ENCODE data around the gene CD247.

The CD247 gene

GRCh38 chr1:167512046-167512654, 6.2 kb downstream of the CD247 start:
- DNase-seq (ENCODE audit: low read depth) = no peak

- DNase-seq (ENCODE audit: low read depth) = no peak
Measured at GRCh38 chr1:167511374-167511986, 6.8 kb downstream of the CD247 start.

- no peak for DNase-seq (ENCODE audit: low read depth)
Measured at GRCh38 chr1:167510881-167511280, 7.4 kb downstream of the CD247 start.

DNA sequence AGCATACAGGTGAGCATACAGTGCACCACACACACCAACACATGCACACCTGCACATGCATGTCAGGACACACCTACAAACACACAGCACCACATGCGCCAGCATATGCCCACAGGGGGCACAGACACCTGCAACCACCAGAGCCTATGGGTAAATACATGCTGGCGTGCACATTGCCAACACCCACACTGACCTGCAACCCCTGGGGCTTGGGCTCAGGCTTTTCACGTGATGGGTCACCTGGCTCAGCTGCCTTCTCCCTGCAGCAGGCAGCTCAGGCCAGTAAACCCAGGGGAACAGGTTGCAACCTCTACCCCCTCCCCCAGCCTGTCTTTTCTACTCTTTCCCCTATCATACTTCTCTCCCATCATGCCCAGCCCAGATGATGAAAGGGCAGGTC, 8.1 kb downstream of the CD247 start:
- no peak for DNase-seq (ENCODE audit: low read depth)

DNA sequence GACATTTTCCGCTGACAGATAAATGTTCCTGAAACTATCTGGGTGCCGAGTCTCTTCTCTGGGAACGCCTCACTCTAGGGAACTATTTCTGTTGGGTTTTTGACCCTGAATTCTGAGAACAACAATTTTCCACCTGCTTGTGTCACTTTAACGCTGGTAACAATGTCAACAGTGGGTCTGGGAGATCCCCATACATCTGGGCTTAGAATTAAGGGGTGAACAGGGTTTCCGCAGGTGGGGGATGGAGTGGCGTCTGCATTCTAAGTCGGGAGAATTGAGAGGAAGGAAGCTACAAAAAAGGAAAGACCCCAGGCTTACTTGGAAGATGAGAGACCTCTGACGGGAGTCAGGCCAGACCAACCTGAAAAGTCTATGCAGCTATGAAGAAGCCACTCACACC, 8.7 kb downstream of the CD247 start:
- DNase-seq (ENCODE audit: low read depth) = no peak

- DNase-seq (ENCODE audit: low read depth) = no peak
Measured at GRCh38 chr1:167507719-167508118, 10.6 kb downstream of the CD247 start.

- no peak for DNase-seq (ENCODE audit: low read depth)
Measured at GRCh38 chr1:167504467-167504827, 13.9 kb downstream of the CD247 start.

DNA sequence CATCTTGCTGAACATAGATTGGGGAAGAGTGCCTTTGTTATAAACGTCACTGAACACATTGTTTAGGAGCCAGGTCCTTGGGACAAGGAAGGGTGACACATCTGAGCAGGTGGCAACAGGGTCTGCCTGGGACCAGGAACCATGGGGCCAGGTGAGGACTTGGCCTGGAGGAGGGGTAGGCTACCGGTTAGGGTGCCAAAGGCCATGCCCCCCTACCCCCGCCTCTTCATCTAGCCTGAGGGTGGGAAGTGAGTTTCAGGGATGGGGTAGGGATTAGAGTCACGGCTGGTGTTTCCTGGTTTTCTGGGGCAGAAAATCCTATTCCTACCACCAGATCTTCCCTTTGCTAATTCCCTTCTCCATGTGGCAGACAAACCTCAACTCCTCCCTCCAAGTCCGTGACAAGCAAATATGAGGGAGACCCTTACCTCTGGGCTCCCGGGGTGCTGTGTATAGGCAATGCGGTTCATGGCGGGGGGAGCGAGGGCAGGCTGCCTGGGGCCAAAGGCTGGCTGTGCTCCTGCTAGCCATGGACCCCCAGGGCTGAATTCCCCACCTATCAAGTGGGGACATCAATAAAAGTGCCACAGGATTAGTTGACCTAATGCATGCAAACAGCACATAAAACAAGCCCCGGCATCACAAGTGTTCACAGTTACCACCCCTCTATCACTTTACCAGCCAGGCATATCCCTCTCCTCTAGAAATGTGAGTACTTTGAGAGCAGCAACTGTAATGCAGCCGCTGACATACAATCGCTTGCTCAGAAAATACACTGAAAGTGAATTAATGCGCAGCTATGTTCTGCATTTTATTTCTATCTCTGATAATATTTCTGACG, 14.5 kb downstream of the CD247 start:
- DNase-seq (ENCODE audit: low read depth) = no peak

GRCh38 chr1:167502719-167503462, 15.4 kb downstream of the CD247 start:
- no peak for DNase-seq (ENCODE audit: low read depth)

DNA sequence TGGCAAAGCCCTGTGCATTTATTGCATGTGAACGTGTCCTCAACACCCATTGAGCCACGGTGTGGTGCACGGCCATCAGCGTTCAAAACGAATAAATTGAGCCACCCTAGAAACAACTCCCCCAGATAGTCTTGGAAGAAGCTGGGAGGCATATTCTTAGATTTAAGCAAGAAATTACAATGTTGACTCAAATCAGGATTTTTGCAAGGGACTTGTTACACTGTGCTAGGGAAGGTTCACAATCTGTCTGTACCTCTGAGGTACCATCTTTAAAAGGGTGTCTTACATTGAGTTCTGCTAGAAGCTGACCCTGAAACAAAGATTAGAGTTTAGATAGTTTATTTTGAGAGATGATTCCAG, 16.2 kb downstream of the CD247 start:
- DNase-seq (ENCODE audit: low read depth) = no peak

DNA sequence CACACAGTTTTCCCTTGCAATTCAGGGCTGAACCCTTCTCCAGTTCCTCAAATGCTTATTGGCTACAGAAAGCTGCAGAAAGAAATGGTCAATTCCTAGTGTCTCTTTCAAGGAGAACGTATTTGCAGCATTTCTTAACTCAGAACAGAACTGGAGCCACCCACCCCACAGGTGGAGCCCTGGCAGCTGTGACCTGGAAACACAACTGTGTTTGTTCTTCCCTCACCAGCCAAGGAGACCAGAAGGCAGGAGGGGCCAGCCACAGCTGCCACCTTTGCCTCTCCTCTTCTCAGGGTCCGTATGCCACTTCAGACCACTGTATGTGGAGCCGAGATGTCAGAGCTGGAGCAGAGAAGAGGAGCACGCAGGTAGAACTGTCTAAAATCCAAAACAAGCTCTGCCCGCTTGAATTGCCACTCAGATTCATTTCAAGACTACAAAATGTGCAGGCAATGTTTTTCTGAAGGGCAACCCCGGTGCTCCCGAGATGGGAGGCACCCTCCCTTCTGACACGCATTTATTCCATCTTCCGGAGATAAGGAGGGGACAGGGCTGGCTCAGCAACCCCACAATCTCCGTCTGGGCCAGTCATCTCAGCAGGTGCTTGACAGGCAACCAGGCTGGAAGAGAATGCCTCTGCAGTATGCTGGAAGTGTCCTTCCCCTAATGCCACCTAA, 16.7 kb downstream of the CD247 start:
- no peak for DNase-seq (ENCODE audit: low read depth)

- DNase-seq (ENCODE audit: low read depth) = no peak
Measured at GRCh38 chr1:167500283-167500860, 18.0 kb downstream of the CD247 start.

- DNase-seq (ENCODE audit: low read depth) = no peak
Measured at GRCh38 chr1:167499664-167500101, 18.6 kb downstream of the CD247 start.

GRCh38 chr1:167499106-167499505, 19.2 kb downstream of the CD247 start:
- DNase-seq (ENCODE audit: low read depth) = no peak

DNA sequence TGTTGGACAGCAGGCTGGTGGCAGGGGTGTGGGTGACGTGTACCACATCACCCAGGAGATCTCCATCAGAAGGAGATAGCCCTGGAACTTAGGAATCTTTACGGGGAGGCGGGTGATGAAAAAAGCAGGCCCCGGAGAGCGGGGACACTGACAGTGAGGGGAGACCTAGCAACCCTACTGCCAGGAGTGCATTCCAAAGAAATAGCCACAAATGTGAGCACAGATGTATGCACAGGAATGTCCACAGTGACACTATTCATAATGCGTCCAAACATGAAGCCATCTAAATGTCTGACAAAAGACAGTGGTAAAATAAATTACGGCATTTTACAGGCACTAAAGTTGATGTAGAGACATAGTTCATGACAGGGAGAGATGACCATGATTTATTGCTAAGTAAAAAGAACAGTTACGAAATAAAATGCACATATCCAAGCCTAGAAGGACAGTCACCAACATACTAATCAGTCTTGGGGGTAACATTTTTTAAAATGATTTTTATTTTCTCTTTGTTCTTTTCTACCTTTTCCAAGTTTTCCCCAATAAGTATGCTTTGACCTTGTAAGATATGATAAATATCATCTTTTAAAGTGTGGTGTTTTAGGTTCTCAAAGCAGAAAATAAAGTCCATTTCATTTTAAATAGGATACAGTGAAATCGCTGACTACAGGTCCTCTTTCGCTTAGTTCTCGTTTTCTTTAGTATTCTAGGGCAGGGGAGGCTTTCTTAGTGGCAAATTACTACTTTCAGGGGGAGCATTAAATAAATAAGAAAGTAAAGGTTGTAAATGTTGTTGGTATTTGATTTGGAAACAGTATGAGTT, 21.3 kb downstream of the CD247 start:
- DNase-seq (ENCODE audit: low read depth) = no peak

DNA sequence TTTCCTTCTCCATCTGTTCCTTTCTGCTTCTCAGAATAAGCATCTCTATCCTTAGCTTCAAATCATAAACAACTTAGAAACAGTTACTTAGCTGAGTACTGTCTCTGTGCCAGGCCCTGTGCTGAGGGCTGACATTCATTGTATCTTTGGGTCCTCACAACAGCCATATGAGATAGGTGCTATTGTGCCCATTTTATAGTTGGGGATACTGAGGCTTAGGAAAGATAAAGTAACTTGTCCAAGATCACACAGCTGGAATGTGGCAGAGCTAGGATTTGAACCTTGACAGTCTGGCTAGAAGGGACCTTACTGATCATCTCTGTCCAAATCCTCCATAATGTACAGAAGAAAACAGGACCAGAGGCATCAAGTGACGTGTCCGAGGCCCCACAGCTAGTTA, 25.0 kb downstream of the CD247 start:
- no peak for DNase-seq (ENCODE audit: low read depth)

DNA sequence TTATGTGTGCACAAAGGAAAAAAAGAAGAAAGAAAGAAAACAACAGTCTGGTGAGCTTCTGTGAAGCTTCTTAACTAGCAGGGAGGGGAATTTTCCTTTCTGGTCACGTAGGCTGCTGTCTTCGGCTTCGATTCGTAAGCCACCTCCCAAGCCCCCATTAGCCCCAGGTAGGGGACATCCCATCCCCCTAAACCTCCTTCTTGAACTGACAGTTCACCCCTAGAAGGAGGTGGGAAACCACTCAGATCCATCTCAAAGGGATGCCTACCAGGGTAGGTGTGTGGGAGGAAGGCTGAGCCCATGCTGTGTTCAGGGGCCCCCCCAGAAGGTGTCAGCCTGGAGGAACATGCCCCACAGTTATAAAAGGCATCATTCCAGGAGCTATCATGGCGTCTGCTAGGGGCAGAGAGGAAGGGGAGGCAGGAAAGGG, 25.8 kb downstream of the CD247 start:
- DNase-seq (ENCODE audit: low read depth) = no peak

DNA sequence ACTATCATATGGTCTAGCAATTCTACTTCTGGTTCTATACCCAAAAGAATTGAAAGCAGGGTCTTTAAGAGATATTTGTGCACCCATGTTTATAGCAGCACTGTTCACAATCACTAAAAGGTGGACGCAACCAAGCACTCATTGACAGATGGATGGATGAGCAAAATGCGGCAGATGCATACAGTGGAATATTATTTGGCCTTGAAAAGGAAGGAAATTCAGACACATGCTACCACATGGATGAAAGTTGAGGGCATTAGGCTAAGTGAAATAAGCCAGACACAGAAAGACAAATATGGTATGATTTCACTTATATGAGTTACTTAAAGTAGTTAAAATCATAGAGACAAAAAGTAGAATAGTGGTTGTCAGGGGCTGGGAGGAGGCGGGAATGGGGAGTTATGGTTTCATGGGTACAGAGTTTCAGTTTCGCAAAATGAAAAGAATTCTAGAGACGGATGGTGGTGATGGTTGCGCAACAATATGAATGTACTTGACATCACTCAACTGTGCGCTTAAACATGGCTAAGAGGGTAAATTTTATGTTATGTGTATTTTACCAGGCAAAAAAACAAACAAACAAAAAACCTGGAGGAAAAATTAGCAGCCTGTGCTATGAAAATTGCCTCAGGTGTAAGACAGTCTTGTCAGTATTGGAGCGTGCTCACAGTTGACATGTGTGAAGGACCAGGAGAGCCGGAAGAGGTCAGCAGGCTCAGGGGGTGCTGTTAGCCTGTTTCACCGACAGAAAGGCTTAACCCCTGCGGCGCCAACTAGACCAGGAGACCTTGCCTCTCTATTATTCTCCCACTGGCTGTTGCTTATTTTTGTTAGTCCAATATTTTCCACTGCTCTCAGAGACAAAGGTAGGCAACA, 26.5 kb downstream of the CD247 start:
- no peak for DNase-seq (ENCODE audit: low read depth)

DNA sequence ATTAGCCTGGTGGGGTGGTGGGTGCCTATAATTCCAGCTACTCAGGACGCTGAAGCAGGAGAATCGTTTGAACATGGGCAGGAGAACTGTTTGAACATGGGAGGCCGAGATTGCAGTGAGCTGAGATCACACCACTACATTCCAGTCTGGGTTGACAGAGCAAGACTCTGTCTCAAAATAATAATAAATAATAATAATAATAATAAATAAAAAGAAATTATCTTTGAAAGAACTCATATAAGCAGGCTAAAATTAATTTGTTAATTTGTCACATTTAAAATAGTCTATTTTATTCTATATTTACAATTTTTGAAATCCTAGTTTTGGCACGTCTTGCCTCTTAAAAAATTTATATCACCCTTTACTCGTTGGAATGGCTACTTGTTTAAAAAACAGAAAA, 27.6 kb downstream of the CD247 start:
- DNase-seq (ENCODE audit: low read depth) = no peak

Data from stimulated activated CD8-positive, alpha-beta memory T cell treated with anti-CD3 and anti-CD28 coated beads, Interleukin-12 subunit alpha, Interleukin-12 subunit beta, amount 100 ng/mL, for 1 hour (primary cell).